GM18858 (cell line): ENCODE measurements around the gene GPATCH3.
"Not testable (repeated sequence)": the region's sequence is repeated elsewhere in the genome, so short reads cannot be mapped to it uniquely, and the experiment has no call there.

Experiments
- ATAC-seq: cut with Tn5 transposase; IDR thresholded peaks from one replicate; pipeline ENCODE4 v1.9.1; 2021; ENCODE audit not compliant: unreplicated experiment

GPATCH3 gene, protein sequence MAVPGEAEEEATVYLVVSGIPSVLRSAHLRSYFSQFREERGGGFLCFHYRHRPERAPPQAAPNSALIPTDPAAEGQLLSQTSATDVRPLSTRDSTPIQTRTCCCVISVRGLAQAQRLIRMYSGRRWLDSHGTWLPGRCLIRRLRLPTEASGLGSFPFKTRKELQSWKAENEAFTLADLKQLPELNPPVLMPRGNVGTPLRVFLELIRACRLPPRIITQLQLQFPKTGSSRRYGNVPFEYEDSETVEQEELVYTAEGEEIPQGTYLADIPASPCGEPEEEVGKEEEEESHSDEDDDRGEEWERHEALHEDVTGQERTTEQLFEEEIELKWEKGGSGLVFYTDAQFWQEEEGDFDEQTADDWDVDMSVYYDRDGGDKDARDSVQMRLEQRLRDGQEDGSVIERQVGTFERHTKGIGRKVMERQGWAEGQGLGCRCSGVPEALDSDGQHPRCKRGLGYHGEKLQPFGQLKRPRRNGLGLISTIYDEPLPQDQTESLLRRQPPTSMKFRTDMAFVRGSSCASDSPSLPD

DNA sequence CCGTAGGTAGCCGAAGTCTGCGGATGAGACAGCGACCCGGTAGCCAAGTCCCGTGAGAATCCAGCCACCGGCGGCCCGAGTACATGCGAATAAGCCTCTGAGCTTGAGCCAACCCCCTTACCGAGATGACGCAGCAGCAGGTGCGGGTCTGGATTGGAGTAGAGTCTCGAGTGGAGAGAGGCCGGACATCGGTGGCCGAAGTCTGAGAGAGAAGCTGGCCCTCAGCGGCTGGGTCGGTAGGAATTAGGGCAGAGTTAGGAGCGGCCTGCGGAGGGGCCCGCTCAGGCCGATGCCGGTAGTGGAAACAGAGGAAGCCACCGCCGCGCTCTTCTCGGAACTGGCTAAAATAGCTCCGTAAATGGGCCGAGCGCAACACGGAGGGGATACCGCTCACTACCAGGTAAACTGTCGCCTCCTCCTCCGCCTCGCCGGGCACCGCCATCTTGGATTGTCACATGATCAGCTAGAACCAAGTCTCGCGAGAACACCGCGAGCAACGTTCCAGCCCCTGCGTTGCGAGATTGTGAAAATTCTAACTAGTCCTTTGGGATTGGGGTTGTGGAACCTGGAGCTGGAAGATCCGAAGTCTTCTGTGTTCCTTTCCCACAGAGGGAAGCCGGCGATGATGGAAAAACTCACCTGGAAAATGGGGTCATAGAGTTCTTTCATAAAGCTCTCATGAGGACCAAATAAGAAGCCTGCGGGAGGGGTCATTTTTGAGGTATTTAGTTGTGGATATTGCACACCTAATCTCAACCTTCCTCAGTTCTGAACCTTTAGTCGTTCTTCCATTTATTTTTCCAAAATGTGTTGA, at the start of gene GPATCH3:
TSS of gene GPATCH3 (minus strand) at position 467 of the 814 bp plus-strand sequence. CDS start at position 442, 25 bp downstream.
- no peak for ATAC-seq

DNA sequence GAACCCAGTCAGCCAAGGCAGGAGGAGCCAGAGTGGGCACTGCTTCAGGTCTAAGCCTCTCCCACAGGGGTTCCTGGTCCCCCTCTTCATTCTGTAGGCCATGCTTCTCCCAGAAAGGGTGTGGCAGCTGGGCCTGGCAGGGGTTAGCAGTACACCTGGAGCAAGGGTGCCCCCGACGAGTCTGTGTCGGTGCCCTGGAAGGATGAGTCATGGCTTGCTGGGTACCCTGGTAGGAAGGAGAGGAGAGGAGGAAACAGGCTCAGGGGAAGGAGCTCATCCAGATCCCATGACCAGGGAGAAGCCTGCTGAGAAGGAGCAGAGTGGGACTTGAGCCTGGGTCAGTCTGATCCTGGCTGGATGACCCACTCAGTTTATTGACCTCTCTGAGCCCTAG, 49.7 kb upstream of the GPATCH3 start:
- no peak for ATAC-seq

DNA sequence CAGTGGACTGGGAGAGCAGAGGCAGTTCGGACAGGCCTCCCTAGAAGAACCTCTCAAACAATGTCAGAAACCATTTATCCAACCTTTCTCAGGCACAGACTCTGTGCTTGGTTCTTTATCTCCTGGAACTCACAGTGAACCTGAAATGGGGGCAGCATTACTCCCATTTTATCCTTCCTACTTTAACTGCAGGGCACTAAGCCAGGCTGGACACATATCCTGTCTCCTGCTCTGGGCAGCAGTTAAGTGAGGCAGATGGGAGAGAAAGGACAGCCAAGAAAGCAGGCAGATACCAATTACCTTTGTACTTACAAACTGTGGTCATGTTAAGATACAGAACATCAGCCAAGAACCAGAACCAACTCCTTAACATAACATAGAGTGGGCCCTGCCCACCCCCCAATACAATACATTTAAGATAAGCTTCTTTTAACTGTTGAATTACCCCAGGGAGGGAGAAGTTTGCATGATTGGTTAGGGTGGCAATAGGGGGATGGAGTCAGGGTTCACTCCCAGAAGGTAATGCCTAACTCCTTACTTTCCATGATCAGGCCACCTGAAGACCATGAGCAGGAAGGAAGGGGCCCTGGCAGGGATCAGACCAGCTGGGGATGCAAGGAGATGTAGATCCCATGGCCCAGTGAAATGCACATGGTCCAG, 49.1 kb upstream of the GPATCH3 start:
- no peak for ATAC-seq

DNA sequence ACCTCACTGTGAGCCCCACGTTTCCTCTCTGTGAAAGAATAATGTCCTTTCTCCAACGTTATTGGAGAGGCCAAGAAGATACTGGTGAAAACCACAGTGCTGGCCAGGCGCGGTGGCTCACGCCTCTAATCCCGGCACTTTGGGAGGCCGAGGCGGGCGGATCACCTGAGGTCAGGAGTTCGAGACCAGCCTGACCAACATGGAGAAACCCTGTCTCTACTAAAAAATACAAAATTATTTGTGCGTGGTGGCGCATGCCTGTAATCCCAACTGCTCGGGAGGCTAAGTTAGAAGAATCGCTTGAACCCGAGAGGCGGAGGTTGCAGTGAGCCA, 48.4 kb upstream of the GPATCH3 start:
- not testable (repeated sequence) for ATAC-seq

DNA sequence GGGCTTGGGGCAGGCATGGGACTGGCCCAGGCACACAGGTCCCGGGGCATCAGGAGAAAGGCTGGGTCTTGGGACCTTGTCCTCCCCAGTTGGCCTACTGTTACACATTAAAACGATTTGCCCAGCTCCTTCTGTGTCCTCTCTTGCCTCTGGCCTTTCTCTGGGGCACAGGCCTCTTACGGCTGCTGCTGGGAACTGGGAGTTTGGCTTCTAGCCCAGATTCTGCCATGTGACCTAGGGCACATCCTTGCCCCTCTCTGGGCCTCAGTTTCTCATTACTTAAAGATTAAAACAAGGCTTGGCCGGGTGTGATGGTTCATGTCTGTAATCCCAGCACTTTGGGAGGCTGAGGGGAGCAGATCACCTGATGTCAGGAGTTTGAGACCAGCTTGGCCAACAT, 46.0 kb upstream of the GPATCH3 start:
- no peak for ATAC-seq

DNA sequence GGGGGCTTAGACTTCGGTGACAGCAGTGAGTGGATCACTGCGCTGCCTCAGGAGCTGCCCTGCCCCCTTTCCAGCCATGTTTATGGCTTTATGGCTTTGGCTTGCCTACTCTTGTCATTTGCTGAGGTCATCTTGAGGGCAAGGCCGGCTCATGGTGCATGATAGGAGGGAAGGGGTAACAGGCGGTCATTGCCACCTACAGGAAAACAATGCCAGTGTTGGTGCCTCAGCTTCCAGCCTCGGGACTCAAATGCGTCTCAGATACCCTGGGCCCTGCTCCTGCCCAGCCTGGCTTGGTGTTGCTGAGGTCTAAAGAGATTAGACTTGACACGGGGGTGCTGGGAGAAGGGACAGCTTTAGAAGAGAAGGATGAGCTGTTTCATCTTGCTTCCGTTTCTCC, 45.5 kb upstream of the GPATCH3 start:
- no peak for ATAC-seq

DNA sequence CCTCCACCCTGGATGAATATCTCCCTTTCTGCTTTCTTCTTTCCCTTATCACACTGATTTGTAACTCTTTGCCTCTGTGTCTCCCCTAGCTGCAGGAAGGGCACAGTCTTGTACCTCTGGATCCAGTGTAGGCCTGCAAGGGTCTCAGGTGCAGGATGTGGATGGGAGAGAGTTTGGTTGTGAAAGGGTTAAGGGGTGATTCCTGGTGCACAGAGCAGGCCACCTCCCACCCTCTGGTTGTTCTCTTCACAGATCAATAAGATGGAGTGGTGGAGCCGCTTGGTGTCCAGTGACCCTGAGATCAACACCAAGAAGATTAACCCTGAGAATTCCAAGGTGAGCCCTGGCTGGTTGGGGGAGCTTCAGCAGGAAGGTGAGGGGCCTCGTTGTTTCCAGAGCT, 44.9 kb upstream of the GPATCH3 start:
- ATAC-seq: no peak

DNA sequence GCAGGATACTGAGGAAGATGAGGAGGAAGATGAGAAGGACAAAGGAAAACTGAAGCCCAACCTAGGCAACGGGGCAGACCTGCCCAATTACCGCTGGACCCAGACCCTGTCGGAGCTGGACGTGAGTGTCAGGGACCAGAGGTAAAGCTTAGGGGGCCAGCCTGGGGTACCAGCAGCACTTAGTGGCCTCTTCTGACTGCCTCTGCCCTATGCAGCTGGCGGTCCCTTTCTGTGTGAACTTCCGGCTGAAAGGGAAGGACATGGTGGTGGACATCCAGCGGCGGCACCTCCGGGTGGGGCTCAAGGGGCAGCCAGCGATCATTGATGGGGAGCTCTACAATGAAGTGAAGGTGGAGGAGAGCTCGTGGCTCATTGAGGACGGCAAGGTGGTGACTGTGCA, 42.4 kb upstream of the GPATCH3 start:
- ATAC-seq: no peak

DNA sequence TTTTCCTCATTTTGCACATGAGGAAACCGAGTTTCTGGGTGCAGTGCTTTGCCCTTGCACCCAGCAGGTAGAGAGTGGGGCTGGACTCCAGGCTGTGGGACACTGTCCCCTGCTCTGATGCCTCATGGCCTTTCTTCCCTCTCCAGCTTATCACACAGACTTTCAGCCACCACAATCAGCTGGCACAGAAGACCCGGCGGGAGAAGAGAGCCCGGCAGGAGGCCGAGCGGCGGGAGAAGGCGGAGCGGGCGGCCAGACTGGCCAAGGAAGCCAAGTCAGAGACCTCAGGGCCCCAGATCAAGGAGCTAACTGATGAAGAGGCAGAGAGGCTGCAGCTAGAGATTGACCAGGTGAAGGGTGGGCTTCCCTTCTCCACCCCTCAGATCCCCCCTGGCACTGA, 41.0 kb upstream of the GPATCH3 start:
- no peak for ATAC-seq

DNA sequence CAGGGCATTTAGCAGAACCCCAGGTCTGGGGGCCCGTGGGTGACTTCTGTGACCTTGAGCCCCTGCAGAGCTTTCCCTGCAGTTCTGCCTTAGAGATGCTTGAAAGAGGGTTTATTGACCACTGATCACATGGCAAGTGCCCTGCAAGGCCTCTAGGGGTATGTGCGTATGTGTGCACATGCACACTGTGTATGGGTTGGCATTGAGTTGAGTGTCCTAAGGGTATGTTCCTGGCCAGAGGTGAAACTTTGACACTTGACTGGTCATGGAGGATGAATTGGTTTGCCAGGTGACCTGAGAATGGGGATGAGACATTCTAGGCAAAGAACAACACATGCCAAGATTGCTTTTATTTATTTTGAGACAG, 38.4 kb upstream of the GPATCH3 start:
- ATAC-seq: no peak

DNA sequence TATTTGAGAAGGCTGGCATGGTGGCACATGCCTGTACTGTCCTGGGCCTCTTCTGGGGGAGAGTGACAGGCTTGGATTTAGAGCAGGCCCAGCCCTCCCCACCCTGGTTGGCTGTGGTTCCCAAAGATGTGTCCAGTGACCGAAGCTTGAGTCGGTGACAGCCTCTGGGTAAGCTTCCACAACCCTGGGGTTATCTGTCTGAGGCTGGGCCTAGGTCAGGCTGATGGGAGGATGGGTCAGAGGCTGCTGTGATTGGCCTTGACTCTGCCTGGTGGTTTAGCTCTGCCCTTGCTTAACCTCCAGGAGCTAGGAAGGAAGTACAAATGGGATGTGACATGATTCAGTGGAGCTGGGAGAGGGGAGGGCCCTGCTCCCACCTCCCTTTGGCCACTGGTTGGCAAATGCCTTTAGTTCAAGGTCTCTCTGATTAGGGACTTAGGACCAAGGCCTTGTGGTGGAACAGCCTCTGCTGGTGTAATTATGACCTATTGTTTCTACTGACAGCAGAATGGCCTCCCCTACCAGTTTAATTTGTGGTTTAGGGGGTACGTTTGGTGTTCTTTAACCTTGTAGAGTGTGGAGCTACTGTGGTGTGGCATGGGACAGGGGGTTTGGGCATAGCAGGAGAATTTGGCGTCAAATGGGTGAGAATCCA, 37.9 kb upstream of the GPATCH3 start:
- ATAC-seq: no peak

DNA sequence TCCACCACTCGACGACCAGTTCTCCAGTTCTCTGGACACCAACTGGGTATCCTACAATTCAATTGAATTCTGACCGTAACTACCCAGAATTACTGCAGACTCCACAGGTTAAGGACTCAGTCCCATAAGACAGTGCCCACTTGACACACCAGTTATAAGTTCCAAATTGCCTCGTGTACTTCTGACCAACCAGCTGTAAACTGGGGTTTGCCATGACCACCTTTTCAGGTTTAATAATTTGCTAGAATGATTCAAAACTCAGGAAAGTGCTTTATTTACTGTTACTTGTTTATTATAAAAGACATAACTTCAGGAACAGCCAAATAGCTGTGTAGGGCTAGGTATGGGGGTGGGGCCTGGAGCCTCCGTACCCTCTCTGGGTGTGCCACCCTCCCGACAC, 36.6 kb upstream of the GPATCH3 start:
- ATAC-seq: no peak

DNA sequence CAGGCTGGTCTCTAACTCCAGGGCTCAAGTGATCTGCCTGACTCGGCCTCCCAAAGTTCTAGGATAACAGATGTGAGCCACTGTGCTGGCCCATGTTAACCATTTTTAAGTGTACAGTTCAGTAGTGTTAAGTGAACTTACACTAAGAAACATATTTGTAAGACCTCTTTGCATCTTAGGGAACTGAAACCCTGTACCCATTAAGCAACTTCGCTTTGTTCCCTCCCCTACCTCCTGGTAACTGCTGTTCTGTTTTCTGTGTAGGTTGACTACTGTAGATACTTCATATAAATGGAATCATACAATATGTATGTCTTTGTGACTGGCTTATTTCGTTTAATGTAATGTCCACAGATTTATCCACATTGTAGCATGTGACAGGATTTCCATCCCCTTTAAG, 32.3 kb upstream of the GPATCH3 start:
- no peak for ATAC-seq

DNA sequence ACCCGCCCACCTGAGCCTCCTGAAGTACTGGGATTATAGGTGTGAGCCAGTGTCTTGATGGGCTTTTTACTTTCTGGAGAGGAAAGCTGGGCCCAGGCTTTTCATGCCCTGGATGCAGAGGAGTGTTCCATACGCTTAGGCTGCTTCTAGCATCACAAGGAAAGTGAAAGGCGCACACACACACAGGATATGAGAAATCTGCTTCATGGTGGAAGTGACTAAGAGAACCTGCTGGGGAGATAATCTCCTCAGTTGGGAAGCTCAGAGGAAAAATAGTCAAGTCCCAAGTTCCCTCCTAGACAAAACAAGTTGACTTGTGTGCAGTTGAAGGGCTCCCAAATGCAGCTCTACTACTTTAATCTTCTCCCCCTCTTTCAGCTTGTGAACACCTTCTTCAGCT, 23.4 kb upstream of the GPATCH3 start:
- ATAC-seq: no peak

DNA sequence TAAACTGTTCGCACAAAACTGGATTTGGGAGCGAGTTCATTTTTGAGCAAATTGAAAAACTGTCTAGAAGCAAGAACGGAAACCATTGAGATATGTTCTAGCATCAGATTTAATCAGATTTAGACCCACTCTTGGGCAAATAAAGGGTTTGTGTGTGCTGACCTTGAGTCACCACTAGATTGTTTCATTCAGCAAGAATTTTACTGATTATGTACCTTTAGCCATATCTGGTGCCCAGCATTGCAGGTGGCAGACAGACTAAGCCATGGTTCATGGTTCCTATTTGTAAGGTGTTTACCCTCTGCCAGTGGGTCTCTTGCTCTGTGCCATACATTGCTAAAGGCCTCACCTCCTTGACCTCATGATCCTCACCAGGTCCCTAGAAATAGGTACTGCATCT, 22.6 kb upstream of the GPATCH3 start:
- no peak for ATAC-seq

DNA sequence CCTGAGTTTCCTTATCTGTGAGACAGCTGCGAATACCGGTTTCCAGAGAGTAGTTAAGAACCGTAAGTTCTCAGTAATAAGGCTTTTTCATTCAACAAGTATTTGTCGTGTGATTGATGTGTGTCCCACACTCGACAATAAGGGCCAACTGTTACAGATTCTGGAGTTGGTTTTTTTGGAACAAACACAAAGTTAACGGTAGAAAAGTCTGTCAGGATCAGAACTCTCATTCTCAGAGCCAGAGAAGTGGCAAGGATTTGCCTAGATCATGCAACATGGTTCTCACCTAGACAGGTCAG, 22.1 kb upstream of the GPATCH3 start:
- no peak for ATAC-seq

DNA sequence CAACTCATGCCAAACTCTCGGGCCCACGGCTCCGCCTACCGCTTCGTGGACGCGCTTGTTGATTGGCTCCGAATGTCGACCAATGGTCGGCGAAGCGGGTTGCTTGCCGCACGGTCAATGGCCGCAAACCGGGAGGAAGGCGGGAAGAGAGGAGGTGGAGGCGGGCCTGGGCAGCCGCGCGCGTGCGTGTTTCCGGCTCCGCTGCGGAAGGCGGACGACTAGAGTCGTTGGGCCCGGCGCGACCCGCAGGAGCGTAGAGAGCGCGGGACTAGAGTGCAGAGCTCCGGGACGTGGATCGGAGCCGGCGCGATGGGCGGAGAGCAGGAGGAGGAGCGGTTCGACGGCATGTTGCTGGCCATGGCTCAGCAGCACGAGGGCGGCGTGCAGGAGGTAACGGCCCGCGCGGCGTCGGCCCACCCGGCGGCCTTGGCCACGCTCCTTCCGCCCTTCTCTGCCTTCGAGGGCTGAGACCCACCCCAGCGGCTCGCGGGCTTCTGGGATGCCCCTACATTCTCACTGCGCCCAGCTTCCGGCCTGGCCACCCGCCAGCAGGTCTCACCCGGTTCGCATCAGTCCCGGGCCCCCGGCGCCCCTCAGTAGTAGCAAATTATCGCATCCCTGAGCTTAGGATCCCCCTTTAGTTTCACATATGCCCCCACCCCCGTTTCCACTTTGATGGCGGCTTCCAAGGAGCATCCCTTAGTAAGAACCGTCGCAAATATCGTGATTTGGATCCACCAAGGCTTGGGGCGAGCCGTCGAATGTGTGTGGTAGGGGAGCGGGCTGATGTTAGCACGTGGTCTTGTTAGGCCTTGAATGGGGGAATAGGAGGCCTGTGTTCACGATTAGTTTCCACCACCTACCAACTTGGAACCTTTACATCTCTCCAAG, 21.5 kb upstream of the GPATCH3 start, which contains the start of gene NUDC:
TSS of gene NUDC (plus strand) at position 204 of the 891 bp plus-strand sequence. CDS start at position 310, 106 bp downstream.
- peak; percentile 84 for ATAC-seq

DNA sequence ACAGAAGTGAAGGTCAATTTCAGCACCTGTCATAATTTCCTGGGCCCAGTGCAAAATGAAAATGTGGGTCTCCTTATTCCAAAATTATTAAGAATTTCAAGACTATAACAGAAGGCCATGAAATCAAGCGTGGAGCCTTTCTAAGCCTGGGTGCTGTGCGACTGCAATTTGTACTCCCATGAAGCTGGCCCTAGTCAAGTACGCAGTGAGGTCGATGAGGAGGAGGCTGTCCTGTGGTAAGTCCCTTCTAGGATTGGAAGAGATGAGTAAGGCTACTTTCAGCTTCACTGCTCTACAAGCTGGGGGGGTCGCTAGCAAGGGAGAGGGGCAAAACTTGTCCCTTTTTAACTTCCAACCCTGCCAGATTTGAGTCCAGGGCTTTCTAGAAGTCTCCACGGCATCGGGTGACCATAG, 20.9 kb upstream of the GPATCH3 start:
- no peak for ATAC-seq

DNA sequence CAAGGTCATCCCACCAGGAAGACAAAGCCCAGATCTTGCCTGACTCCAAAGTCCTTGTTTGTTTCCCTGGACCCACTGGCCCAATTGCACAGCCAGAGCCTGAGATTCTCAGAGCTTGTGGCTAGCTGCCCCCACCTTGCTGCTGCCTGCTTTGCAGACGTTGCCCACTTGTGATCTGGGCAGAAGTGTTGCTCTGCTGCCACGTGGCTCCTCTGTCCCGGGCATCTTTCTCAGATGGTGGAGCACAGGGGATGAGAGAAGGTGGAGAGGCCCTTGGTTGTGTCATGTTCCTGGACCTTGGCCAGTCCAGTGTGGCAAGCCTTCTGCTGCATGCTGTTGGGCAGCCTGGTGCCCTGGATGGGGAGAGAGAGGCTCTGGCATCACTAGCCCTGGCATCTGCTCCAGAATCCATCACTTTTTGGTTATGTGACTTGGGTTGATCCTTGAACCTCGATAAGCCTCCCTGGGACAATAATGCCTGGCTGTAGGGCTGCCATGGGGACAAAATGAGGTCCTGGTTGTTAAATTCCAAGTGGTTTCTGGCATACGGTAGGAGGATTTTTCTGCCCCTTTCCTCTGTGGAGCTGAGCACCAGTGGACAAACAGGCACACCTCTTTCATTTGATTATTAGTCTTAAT, 15.1 kb upstream of the GPATCH3 start:
- no peak for ATAC-seq
